HEK293 (cell line): Measurements from ENCODE around the gene ZDHHC24.

Source experiments
- CTCF ChIP-seq: fragments of 450-650 bp; formaldehyde crosslinking; IDR thresholded peaks from 2 replicates; pipeline ENCODE4 v1.5.1; 2016; ENCODE audit warnings: missing biosample characterization, missing genetic modification characterization
- MYNN ChIP-seq: fragments of 450-650 bp; formaldehyde crosslinking; IDR thresholded peaks from 2 replicates; pipeline ENCODE4 v1.5.1; 2016; ENCODE audit warnings: missing biosample characterization, missing genetic modification characterization, borderline replicate concordance
- SCRT2 ChIP-seq: fragments of 450-650 bp; formaldehyde crosslinking; IDR thresholded peaks from 2 replicates; pipeline ENCODE4 v1.5.1; 2016; ENCODE audit warnings: missing biosample characterization, missing genetic modification characterization
- ZBTB7A ChIP-seq: fragments of 450-650 bp; formaldehyde crosslinking; IDR thresholded peaks from 2 replicates; pipeline ENCODE4 v1.5.1; 2016; ENCODE audit warnings: low read depth, missing biosample characterization, missing genetic modification characterization
- ZFHX2 ChIP-seq: fragments of 450-650 bp; formaldehyde crosslinking; conservative IDR thresholded peaks from 2 replicates; pipeline ENCODE4 v1.5.1; 2016; ENCODE audit warnings: missing biosample characterization, missing genetic modification characterization

GRCh38 chr11:66494935-66495334, 50.9 kb downstream of the ZDHHC24 start:
- TF ChIP-seq SCRT2 (tag by site-specific recombination): no peak
- TF ChIP-seq MYNN (tag by site-specific recombination): no peak
- no peak for TF ChIP-seq CTCF (tag by site-specific recombination)
- no peak for TF ChIP-seq ZBTB7A
- no peak for TF ChIP-seq ZFHX2 (tag by site-specific recombination)
